H1 (cell line): ENCODE results near the gene MAGEB1. TPM values are rescaled to one million over a fixed set of nuclear protein-coding genes. Genes with fewer than 3 reads are reported as not detected.
A peak's percentile ranks its signal among the peaks of the same experiment; 100 is the strongest.

ENCODE experiments used
- CTCF ChIA-PET: fragments of 300-600 bp; sonication (Branson Sonifier 250); formaldehyde crosslinking; loops from one replicate; lab custom pipeline; 2021; ENCODE audit not compliant: partially characterized antibody; lab: Charles Lee
- POLR2A ChIA-PET: fragments of 300-600 bp; sonication (Branson Sonifier 250); formaldehyde crosslinking; loops from one replicate; lab custom pipeline; 2021; ENCODE audit warnings: inconsistent platforms; ENCODE audit not compliant: partially characterized antibody; lab: Charles Lee
- DNase-seq, 2 experiments: peaks; one replicate each; pipeline versions ENCODE4 v3.0.0 to v3.0.0-alpha.2; 2010 to 2022; ENCODE audit warnings: low spot score in 2 of 2, low read depth in 1 of 2, mixed read lengths in 1 of 2
- FAIRE-seq: peaks from 2 replicates; lab custom pipeline; 2011; peaks lifted over from hg19 to GRCh38; lab: Jason Lieb, UNC
- H2AFZ ChIP-seq: 2 replicates; pipeline ENCODE4 v1.8.1; 2012; ENCODE audit warnings: low read length, inconsistent platforms
- H2AK5ac ChIP-seq: 2 replicates; pipeline ENCODE4 v1.6.1; 2013; ENCODE audit warnings: low read depth, low read length
- H2BK120ac ChIP-seq: replicated peaks from 2 replicates; pipeline ENCODE3; 2013; ENCODE audit warnings: low read depth, low read length, inconsistent platforms
- H2BK12ac ChIP-seq: 2 replicates; pipeline ENCODE4 v1.6.1; 2013; ENCODE audit warnings: low read depth, low read length
- H2BK15ac ChIP-seq: 2 replicates; pipeline ENCODE4 v1.6.1; 2013; ENCODE audit warnings: low read length
- H2BK20ac ChIP-seq: 2 replicates; pipeline ENCODE4 v1.6.1; 2013; ENCODE audit warnings: low read length
- H2BK5ac ChIP-seq: 2 replicates; pipeline ENCODE4 v1.6.1; 2013; ENCODE audit warnings: low read depth, low read length
- H3K14ac ChIP-seq: 2 replicates; pipeline ENCODE4 v1.6.1; 2013; ENCODE audit warnings: inconsistent platforms; ENCODE audit not compliant: insufficient read length
- H3K18ac ChIP-seq: 2 replicates; pipeline ENCODE4 v1.6.1; 2013; ENCODE audit warnings: low read length; ENCODE audit errors: extremely low read depth
- H3K23ac ChIP-seq: 2 replicates; pipeline ENCODE4 v1.6.1; 2013; ENCODE audit warnings: inconsistent platforms; ENCODE audit not compliant: insufficient read length
- H3K23me2 ChIP-seq: 2 replicates; pipeline ENCODE4 v1.6.1; 2013; ENCODE audit warnings: low read depth, low read length
- H3K27ac ChIP-seq: 2 replicates; pipeline ENCODE4 v1.6.1; 2011; ENCODE audit warnings: low read depth, low read length, inconsistent platforms
- H3K27me3 ChIP-seq, 4 experiments: replicated peaks in 1 of 4; 1 replicate in 1 of 4; 2 replicates in 3 of 4; pipeline versions ENCODE4 v1.6.1 to v1.8.1; 2011 to 2013; ENCODE audit warnings: low read length in 3 of 4, mild to moderate bottlenecking in 3 of 4, inconsistent platforms in 2 of 4, mixed read lengths in 2 of 4, moderate library complexity in 1 of 4; ENCODE audit not compliant: control insufficient read depth in 3 of 4, insufficient read depth in 3 of 4; ENCODE audit errors: extremely low read depth in 1 of 4
- H3K36me3 ChIP-seq, 4 experiments: 2 replicates each; pipeline versions ENCODE4 v1.6.1 to v1.8.1; 2011 to 2013; ENCODE audit warnings: mild to moderate bottlenecking in 4 of 4, low read length in 3 of 4, moderate library complexity in 2 of 4, control low read depth in 1 of 4, inconsistent platforms in 1 of 4; ENCODE audit not compliant: insufficient read depth in 4 of 4, control insufficient read depth in 2 of 4
- H3K4ac ChIP-seq: replicated peaks from 2 replicates; pipeline ENCODE3; 2013; ENCODE audit warnings: low read length, low read depth, mixed read lengths, inconsistent platforms; ENCODE audit not compliant: insufficient read length
- H3K4me1 ChIP-seq, 4 experiments: replicated peaks in 1 of 4; 1 replicate in 1 of 4; 2 replicates in 3 of 4; pipeline versions ENCODE4 v1.6.1 to v1.8.1; 2011 to 2013; ENCODE audit warnings: low read length in 3 of 4, inconsistent platforms in 2 of 4, mixed read lengths in 1 of 4; ENCODE audit not compliant: insufficient read depth in 4 of 4, control insufficient read depth in 3 of 4
- H3K4me2 ChIP-seq, 2 experiments: 2 replicates each; pipeline versions ENCODE4 v1.6.1 to v1.8.1; 2011 to 2013; ENCODE audit warnings: low read depth in 2 of 2, low read length in 2 of 2, control low read depth in 1 of 2, inconsistent platforms in 1 of 2, mild to moderate bottlenecking in 1 of 2; ENCODE audit not compliant: insufficient read depth in 1 of 2
- H3K4me3 ChIP-seq, 4 experiments: fragments of 200-600, 300-600 bp in 1 of 4; sonication (generic), shearing (Covaris generic), sonication (Bioruptor Twin) in 1 of 4; 2 replicates each; pipeline versions ENCODE4 v1.5.1 to v1.8.1; 2011 to 2016; ENCODE audit warnings: low read length in 4 of 4, low read depth in 3 of 4, control low read depth in 2 of 4, inconsistent platforms in 2 of 4, mild to moderate bottlenecking in 2 of 4, mixed read lengths in 1 of 4, moderate library complexity in 1 of 4; ENCODE audit not compliant: insufficient read depth in 2 of 4; ENCODE audit errors: extremely low read depth in 1 of 4
- H3K56ac ChIP-seq: replicated peaks from 2 replicates; pipeline ENCODE3; 2013; ENCODE audit warnings: low read depth, mild to moderate bottlenecking, mixed read lengths, low read length, inconsistent platforms; ENCODE audit not compliant: insufficient read length
- H3K79me1 ChIP-seq: 2 replicates; pipeline ENCODE4 v1.6.1; 2013; ENCODE audit warnings: low read depth, low read length, control low read depth
- H3K79me2 ChIP-seq, 2 experiments: 2 replicates each; pipeline versions ENCODE4 v1.6.1 to v1.8.1; 2012 to 2013; ENCODE audit warnings: low read length in 2 of 2, mild to moderate bottlenecking in 2 of 2, inconsistent platforms in 1 of 2; ENCODE audit not compliant: insufficient read depth in 2 of 2, control insufficient read depth in 1 of 2
- H3K9ac ChIP-seq, 4 experiments: replicated peaks in 1 of 4; 1 replicate in 1 of 4; 2 replicates in 3 of 4; pipeline versions ENCODE4 v1.6.1 to v1.8.1; 2011 to 2013; ENCODE audit warnings: low read depth in 3 of 4, low read length in 3 of 4, control low read depth in 2 of 4, mild to moderate bottlenecking in 2 of 4, moderate library complexity in 2 of 4, inconsistent platforms in 1 of 4; ENCODE audit errors: extremely low read depth in 1 of 4
- H3K9me3 ChIP-seq, 2 experiments: 2 replicates each; pipeline versions ENCODE4 v1.6.1 to v1.8.1; 2012 to 2013; ENCODE audit warnings: mild to moderate bottlenecking in 2 of 2, moderate library complexity in 2 of 2, control low read depth in 1 of 2, inconsistent platforms in 1 of 2, low read depth in 1 of 2, low read length in 1 of 2, mixed read lengths in 1 of 2; ENCODE audit not compliant: insufficient read depth in 2 of 2
- H4K20me1 ChIP-seq, 2 experiments: replicated peaks in 1 of 2; 2 replicates each; pipeline versions ENCODE3 to v1.8.1; 2011 to 2013; ENCODE audit warnings: inconsistent platforms in 2 of 2, low read length in 2 of 2, mild to moderate bottlenecking in 1 of 2; ENCODE audit not compliant: insufficient read depth in 2 of 2, control insufficient read depth in 1 of 2
- H4K5ac ChIP-seq: 2 replicates; pipeline ENCODE4 v1.6.1; 2013; ENCODE audit warnings: low read length, low read depth, mixed read lengths, inconsistent platforms; ENCODE audit not compliant: insufficient read length
- H4K8ac ChIP-seq: 2 replicates; pipeline ENCODE4 v1.8.0; 2013; ENCODE audit warnings: mild to moderate bottlenecking, moderate library complexity, low read length, inconsistent platforms; ENCODE audit not compliant: insufficient read depth; ENCODE audit errors: extremely low read depth
- H4K91ac ChIP-seq: replicated peaks from 2 replicates; pipeline ENCODE3; 2013; ENCODE audit warnings: low read length, mixed read lengths, inconsistent platforms; ENCODE audit not compliant: insufficient read length
- JUND ChIP-seq: IDR thresholded peaks from 2 replicates; pipeline ENCODE4 v1.6.1; 2011; ENCODE audit warnings: mild to moderate bottlenecking, improper control_type of control experiment, low read length
- SRF ChIP-seq: IDR thresholded peaks from 2 replicates; pipeline ENCODE4 v1.6.1; 2011; ENCODE audit warnings: mild to moderate bottlenecking, low read depth, low read length, moderate library complexity
- ZNF274 ChIP-seq: IDR thresholded peaks from 2 replicates; pipeline ENCODE4 v1.7.0; 2012; ENCODE audit warnings: low read length, borderline replicate concordance; ENCODE audit errors: extremely low read depth
- WGBS, 2 experiments: shearing (Covaris generic) in 1 of 2; methylation state at CpG; one replicate each; pipeline versions ENCODE4 v1.1.6 to v1.1.7; 2013 to 2015; ENCODE audit warnings: low lambda C conversion rate in 2 of 2, mixed read lengths in 2 of 2, inconsistent platforms in 1 of 2, low coverage in 1 of 2, missing lambda C conversion rate in 1 of 2; ENCODE audit not compliant: insufficient replicate concordance in 2 of 2, insufficient coverage in 1 of 2, insufficient read length in 1 of 2; ENCODE audit errors: extremely low coverage in 1 of 2, missing lambda C conversion rate in 1 of 2; 5-methylcytosine and 5-hydroxymethylcytosine counted together
- polyA plus RNA-seq, 7 experiments: library from polyadenylated mRNA; depleted of rRNA in 3 of 7; stranded (reverse) in 5 of 7; unstranded in 2 of 7; fragments of >200 nt in 5 of 7; fragments of 200-250 nt in 2 of 7; gene quantifications; 1 replicate in 5 of 7; 2 replicates in 1 of 7; 4 replicates in 1 of 7; pipeline versions ENCODE4 v1.2.1 to v1.2.3, GENCODE V29; 2011 to 2013; ENCODE audit warnings: missing spikeins in 2 of 7, mixed read lengths in 2 of 7
- total RNA-seq: library from RNA; stranded (reverse); fragmentation: NEBNext Ultra II Directional; extraction: Animal tissue kit (Norgen Biotek cat#: 25700); gene quantifications from 2 replicates; pipeline ENCODE4 v1.2.1, GENCODE V29; 2021

MAGEB1 gene
- total and polyA plus RNA-seq, 2 of the 8 experiments (the other 6 are each of a cell fraction or from before 2014, with no cell fraction given), result 0.05 TPM; not detected in 1

- H3K27ac ChIP-seq, result no peak overlapping the region
- H4K8ac ChIP-seq, result no peak overlapping the region
- H3K23me2 ChIP-seq, result no peaks in the 10 kb centered on the region
- H3K18ac ChIP-seq, result no peak overlapping the region; the same call in 1 of the 2 replicates
- no peak overlapping the region for H2AFZ ChIP-seq
- no peak overlapping the region for H3K14ac ChIP-seq
- no peaks in the 10 kb centered on the region for H3K79me2 ChIP-seq
- H3K4ac ChIP-seq, result no peak overlapping the region
- 82% methylated on average over 5 of the region's 5 CpGs; no CpG with 5 or more reads in 1 of the 2 experiments for WGBS, 2 experiments
- H3K23ac ChIP-seq, result no peak overlapping the region
- H3K36me3 ChIP-seq, result no peaks in the 10 kb centered on the region
- POLR2A ChIA-PET, result no interaction called here
- no peaks in the 10 kb centered on the region for H3K9me3 ChIP-seq
- no peaks in the 10 kb centered on the region for H3K79me1 ChIP-seq
- H2BK12ac ChIP-seq, result 0 out of 2 replicates have a peak overlapping the region, but pooled peaks have one; percentile 60
- peaks cover 0 to 9% (median 0%) of the 10 kb centered on the region in 4 experiments; a peak in 2 of 7 replicates for H3K4me1 ChIP-seq
- no peak overlapping the region for H4K91ac ChIP-seq
- no peaks in the 10 kb centered on the region for H4K20me1 ChIP-seq
- no peak overlapping the region for H2BK20ac ChIP-seq
- no peak overlapping the region for H4K5ac ChIP-seq
- no peak overlapping the region for H3K4me2 ChIP-seq
- H2BK15ac ChIP-seq, result no peak overlapping the region
- H3K4me3 ChIP-seq, result no peak overlapping the region
- peak overlapping the region; percentile 43 for H2BK120ac ChIP-seq
- no peaks in the 10 kb centered on the region for H3K27me3 ChIP-seq
- H3K56ac ChIP-seq, result no peak overlapping the region
- no peak overlapping the region for H2BK5ac ChIP-seq
- H2AK5ac ChIP-seq, result no peak overlapping the region
- DNase-seq, result no peak
- no peak overlapping the region for H3K9ac ChIP-seq
- peak; percentile 13 for FAIRE-seq
- CTCF ChIA-PET, result no interaction called here
- no peak for TF ChIP-seq ZNF274
- no peak for TF ChIP-seq SRF
- no peak for TF ChIP-seq JUND
Observed at GRCh38 chrX:30220661-30221060, 26.3 kb upstream of the MAGEB1 start.
